Activated naive CD4-positive, alpha-beta T cell (primary cell): ENCODE data around the gene TBC1D2.

ENCODE experiments used
- DNase-seq, 4 experiments: peaks; one replicate each; lab custom pipeline; 2025; lab: John Stamatoyannopoulos, UW

TBC1D2 gene

GRCh38 chr9:98241357-98242300 lies 13.8 kb downstream of the TBC1D2 start:
- no peak for DNase-seq

DNA sequence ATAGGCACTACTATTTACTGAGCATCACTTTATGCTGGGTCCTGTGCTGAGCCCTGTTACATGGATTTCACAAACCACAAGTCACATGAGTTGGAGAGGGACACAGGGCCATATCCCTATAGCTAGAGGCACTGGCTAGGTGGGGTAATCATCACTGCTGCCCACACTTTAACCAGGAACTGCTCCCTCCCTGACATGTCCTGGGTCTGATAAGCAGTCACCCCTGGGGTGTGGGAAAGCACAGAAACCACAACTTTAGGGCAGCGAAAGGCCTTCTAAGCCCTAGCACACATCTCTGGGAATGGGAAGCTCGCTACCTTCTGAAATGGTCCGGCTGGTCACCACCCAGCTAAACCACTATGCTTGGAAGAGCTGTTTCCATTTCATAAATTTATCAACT lies 15.0 kb downstream of the TBC1D2 start:
- DNase-seq: no peak

GRCh38 chr9:98236901-98237487 lies 18.5 kb downstream of the TBC1D2 start:
- DNase-seq: no peak

DNA sequence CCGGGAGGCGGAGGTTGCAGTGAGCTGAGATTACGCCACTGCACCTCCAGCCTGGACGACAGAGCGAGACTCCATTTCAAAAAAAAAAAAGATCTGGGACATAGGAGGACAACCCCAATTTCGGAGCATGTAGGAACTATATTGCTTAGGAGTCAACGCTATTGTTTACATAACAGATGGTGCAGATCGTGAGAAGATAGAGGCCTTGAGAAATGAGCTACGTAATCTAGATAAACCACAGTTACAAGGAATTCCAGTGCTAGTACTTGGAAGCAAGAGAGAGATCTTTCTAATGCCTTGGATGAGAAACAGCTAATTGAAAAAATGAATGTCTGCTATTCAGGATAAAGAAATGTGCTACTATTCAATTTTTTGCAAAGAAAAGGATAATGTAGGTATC lies 20.3 kb downstream of the TBC1D2 start:
- no peak for DNase-seq

GRCh38 chr9:98234245-98234825 lies 21.1 kb downstream of the TBC1D2 start:
- DNase-seq: no peak

GRCh38 chr9:98232926-98233325 lies 22.5 kb downstream of the TBC1D2 start:
- no peak for DNase-seq

DNA sequence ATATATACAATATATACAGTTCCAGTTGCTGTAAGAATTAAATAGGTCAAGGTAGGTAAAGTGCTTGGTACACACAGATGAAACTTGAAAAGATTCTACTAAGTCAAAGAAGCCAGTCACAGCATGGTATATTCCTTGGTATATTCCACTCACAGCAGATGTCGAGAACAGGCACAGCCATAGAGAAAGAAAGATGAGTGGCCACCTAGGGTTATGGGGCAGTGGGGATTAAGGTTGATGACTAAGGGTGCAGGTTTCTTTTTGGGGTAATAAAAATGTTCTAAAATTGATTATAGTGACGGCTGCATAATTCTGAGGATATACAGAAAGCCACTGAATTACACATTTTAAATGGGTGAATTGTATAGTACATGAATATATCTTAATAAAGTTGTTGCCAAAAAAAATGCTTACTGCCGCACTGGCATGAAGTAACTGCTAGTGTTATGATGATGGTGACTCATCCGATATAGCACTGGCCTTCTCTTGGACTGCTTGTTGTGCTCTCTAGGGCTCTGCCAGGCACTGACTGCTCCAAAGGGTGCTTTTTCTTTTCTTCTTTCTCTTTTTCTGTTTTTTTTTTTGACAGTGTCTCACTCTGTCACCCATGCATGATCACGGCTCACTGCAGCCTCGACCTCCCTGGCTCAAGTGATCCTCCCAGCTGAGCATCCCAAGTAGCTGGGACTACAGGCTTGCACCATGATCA lies 23.5 kb downstream of the TBC1D2 start:
- no peak for DNase-seq

GRCh38 chr9:98230789-98231188 lies 24.7 kb downstream of the TBC1D2 start:
- DNase-seq: no peak

- no peak for DNase-seq
Measured at GRCh38 chr9:98230304-98230703, 25.1 kb downstream of the TBC1D2 start.

- DNase-seq: no peak
Measured at GRCh38 chr9:98229620-98230019, 25.8 kb downstream of the TBC1D2 start.

DNA sequence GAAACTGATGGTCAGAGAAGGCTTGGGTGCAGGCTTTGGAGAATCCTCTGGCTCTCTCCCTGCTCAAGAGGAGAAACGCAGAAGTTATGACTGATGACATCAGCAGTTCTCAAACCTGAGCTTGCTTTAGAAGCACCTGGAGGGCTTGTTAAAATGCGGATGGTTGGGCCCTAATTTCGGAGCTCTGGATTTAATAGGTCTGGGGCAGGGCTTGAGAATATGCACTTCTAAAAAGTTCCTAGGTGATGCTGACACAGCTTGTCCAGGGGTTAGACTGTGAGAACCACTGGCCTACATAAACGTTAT lies 26.4 kb downstream of the TBC1D2 start:
- no peak for DNase-seq

DNA sequence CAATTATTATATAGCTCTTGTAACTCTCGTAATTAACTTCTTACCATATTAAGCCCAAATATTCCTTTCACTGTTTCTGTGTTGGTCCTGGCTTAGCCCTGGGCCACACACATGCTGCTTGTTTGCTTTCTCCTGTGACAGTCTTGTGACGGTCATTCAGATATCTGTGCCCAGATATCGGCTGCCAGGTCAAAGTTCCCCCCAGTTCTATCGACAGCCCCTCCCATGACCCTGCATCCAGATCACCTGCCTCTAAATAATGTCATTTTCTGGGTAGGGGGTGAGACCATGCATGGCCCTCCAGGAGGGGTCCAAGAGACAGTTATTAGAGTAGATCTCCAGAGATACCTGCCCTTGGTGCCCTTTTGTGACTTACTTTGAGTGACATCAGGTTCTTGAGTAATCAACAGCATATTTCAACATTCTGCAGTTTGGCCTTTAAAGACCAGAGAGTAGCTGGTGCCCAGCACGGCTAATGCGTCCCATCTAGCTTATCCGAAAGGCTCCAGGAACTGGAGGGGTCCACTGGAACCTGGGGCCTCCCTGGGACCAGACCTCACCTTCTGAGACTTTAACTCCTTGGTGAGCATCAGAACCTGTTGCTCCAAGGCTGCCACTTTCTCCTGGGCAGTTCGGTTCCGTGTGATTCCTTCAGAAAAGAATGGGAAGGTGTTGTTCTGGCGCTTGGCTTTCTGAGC lies 26.9 kb downstream of the TBC1D2 start:
- no peak for DNase-seq

- DNase-seq: no peak
Measured at GRCh38 chr9:98227883-98228282, 27.6 kb downstream of the TBC1D2 start.

- DNase-seq: no peak
Measured at GRCh38 chr9:98226957-98227356, 28.5 kb downstream of the TBC1D2 start.

DNA sequence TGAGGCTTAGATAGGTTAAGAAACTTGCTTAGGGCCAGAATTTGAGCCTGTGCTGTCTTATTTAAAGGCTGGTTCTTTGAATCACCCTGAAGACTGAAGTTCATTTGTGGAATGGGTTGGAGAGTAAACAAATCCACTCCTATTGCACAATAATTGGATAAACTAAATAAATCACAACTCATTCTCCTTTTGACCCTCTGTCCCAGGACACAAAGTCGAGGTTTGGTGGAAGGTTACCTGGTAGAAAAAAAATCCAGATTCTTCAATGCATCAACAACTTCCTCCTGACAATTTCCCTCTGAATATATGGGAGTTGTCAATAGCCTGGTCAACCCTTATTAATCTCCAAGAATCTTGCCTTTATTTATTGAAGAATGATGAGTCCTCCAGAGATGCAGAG lies 28.9 kb downstream of the TBC1D2 start:
- DNase-seq: no peak

DNA sequence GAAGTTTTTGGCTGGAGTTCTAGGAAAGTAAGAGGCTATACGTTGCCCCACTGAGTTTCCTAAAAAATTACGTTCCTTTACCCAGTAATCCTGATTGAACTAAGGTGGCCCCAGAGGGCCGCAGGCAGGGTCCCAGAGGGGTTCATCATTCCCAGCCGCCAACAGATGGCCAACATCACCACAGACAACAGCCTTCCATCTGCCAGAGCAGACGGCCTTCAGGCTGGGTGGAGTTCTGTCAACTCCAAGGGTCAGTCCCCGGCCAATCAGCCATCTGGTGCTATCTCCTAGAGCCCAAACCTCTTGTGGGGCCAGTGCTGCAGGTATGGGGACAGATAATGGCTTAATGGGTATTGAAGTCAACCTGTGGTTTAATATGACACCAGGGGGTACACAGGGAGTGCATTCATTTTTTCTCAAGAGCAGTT lies 30.4 kb downstream of the TBC1D2 start:
- DNase-seq: no peak

DNA sequence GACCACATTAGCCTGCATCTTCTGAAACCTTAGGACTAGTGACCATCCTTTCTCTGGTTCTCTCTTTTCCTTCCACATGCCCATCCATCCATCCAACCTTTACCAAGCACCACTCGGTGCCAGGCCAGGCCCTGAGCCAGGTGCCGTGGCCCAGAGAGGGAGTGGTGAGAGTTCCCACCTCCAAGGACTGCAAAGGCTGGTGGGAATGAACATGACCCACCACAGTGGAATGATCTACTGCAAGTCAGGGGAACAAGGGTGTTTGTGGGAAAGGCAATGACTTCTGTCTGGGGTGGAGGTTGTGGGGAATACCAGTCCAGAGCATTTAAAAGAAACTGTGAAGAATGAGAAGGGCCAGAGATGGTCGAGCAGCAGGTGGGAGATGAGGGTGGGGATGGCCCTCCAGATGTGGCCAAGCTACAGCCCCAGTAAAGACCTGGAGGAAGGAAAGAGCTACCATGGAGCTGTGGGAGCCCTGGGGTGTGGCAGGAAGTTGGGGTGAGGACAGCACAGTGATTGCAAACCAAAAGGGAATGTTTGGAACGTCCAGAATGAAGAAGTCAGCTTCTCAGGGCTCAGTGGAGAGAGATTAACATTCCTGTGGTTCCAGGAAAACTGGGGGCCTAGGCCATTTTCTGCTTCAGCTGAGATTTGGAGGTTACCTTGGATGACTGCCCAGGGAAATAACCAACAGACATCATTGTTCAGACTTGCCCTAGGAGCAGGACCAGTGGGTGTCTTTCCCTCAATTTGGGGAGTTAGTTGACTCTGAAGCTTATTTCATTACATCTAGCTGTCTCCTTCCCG lies 32.4 kb downstream of the TBC1D2 start:
- no peak for DNase-seq

DNA sequence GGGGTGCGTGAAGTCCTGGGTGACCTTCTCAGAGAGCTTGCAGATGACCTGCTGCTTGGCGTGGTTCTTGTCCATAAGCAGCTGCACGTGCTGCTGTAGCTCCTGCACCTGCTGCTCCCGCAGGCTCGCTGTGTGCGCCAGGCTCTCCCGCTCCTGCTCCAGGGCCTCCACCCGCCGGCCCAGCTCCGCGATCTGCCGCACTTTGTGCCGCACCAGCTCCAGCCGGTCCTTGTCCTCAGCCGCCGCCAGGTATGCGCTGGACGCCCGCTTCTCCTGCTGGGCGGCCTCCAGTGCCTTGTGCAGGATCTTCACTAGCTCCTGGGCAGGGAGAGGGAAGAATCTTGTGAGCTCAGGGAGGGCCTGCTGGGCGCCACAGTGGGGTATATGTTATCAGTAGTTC lies 34.5 kb downstream of the TBC1D2 start:
- no peak for DNase-seq

DNA sequence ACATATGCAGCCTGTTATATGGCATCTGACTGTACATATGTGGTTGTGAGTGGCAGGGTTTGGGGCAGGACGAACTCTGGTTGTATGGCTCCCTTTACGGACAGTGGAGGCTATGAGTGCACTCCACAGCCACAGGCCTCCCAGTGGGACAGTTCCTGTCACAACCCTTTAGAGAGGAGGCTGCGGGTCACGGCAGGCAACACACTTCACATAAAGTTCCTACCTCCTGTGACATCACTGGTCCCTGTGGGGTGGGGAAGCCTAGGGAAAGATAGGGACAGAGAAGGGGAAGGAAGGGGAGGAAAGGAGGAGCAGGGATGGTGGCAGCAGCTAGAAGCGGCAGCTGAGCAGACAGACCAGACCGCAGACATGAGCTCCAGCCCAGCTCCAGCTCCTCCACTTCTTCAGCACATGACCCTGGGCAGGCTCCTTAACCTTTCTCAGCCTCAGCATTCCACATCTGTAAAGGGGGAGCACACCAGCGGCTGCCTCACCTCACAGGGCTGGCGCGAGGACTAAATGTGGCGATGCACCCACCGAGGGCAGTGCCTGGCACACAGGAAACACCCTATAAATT lies 35.6 kb downstream of the TBC1D2 start:
- no peak for DNase-seq

DNA sequence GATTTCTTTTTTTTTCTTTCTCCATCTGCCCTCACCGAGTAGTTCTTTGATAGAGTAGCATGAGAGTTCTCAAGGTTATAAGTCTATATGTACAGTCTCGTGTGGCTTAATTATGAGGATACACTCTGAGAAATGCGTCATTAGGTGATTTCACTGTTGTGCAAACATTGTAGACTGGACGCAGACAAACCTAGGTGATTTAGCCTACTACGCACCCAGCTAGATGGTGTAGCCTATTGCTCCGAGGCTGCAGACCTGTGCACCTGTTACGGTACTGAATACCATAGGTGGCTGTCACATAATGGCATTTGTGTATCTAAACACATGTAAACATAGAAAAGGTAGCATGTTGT lies 36.1 kb downstream of the TBC1D2 start:
- DNase-seq: no peak
